DND-41 (cell line): ENCODE data around the gene C2CD4A.

Experiments
- ATAC-seq: fragments of 200-7000 bp; cut with Tn5 transposase; 3 replicates; pipeline ENCODE4 v1.9.1; 2021; ENCODE audit warnings: low read depth; ENCODE audit not compliant: insufficient read depth
- DNase-seq: peaks from one replicate; pipeline ENCODE4 v3.0.0-alpha.2; 2020
- H2AFZ ChIP-seq: 2 replicates; pipeline ENCODE4 v1.6.0; 2012; ENCODE audit warnings: low read depth, low read length
- H3K27ac ChIP-seq: 2 replicates; pipeline ENCODE4 v1.5.1; 2012; ENCODE audit warnings: low read length, inconsistent platforms
- H3K27me3 ChIP-seq: fragments of 200-600 bp; sonication (generic); 2 replicates; pipeline ENCODE4 v1.6.0; 2012; ENCODE audit warnings: low read length, mild to moderate bottlenecking, inconsistent platforms; ENCODE audit not compliant: insufficient read depth, poor library complexity
- H3K36me3 ChIP-seq: 2 replicates; pipeline ENCODE4 v1.5.1; 2012; ENCODE audit warnings: low read length, inconsistent platforms; ENCODE audit not compliant: insufficient read depth
- H3K4me1 ChIP-seq: 2 replicates; pipeline ENCODE4 v1.5.1; 2012; ENCODE audit warnings: mild to moderate bottlenecking, low read length; ENCODE audit not compliant: insufficient read depth
- H3K4me2 ChIP-seq: 2 replicates; pipeline ENCODE4 v1.6.0; 2012; ENCODE audit warnings: mild to moderate bottlenecking, moderate library complexity, low read length, inconsistent platforms; ENCODE audit not compliant: insufficient read depth
- H3K4me3 ChIP-seq, 2 experiments: fragments of 200-600 bp in 1 of 2; shearing (Covaris generic) in 1 of 2; 2 replicates each; pipeline ENCODE4 v1.5.1; 2012 to 2016; ENCODE audit warnings: inconsistent platforms in 2 of 2, low read length in 2 of 2, mild to moderate bottlenecking in 2 of 2, low read depth in 1 of 2, moderate library complexity in 1 of 2
- H3K79me2 ChIP-seq: 2 replicates; pipeline ENCODE4 v1.6.0; 2012; ENCODE audit warnings: low read length, inconsistent platforms; ENCODE audit not compliant: insufficient read depth
- H3K9ac ChIP-seq: 2 replicates; pipeline ENCODE4 v1.6.0; 2012; ENCODE audit warnings: low read depth, mild to moderate bottlenecking, inconsistent platforms, low read length, moderate library complexity
- H3K9me3 ChIP-seq: 2 replicates; pipeline ENCODE4 v1.5.1; 2012; ENCODE audit warnings: low read length, moderate library complexity, mild to moderate bottlenecking, inconsistent platforms; ENCODE audit not compliant: insufficient read depth, severe bottlenecking
- H4K20me1 ChIP-seq: 2 replicates; pipeline ENCODE4 v1.6.0; 2012; ENCODE audit warnings: low read length; ENCODE audit not compliant: insufficient read depth
- EZH2 ChIP-seq: IDR thresholded peaks from 3 replicates; pipeline ENCODE4 v1.6.1; 2012; ENCODE audit warnings: borderline replicate concordance, low read depth, mild to moderate bottlenecking, moderate library complexity, low read length, inconsistent platforms; ENCODE audit not compliant: severe bottlenecking
- TF ChIP-seq, protein P1 (sequence below): IDR thresholded peaks from 2 replicates; pipeline ENCODE4 v1.5.1; 2012; ENCODE audit warnings: borderline replicate concordance, low read length, moderate library complexity, mild to moderate bottlenecking; ENCODE audit not compliant: poor library complexity, severe bottlenecking; ENCODE audit errors: extremely low read depth

Gene C2CD4A

GRCh38 chr15:62087671-62088352, 21.0 kb downstream of the C2CD4A start:
- H3K9ac ChIP-seq: no peak overlapping the region
- H3K4me1 ChIP-seq: peaks cover 7% of the 10 kb centered on the region; the same call in 1 of the 2 replicates
- ATAC-seq (no peak), DNase-seq (no peak)
- H3K79me2 ChIP-seq: no peaks in the 10 kb centered on the region
- no peaks in the 10 kb centered on the region for H4K20me1 ChIP-seq
- H2AFZ ChIP-seq: peak overlapping the region; percentile 39; the same call in 1 of the 2 replicates
- TF ChIP-seq, protein P1, sequence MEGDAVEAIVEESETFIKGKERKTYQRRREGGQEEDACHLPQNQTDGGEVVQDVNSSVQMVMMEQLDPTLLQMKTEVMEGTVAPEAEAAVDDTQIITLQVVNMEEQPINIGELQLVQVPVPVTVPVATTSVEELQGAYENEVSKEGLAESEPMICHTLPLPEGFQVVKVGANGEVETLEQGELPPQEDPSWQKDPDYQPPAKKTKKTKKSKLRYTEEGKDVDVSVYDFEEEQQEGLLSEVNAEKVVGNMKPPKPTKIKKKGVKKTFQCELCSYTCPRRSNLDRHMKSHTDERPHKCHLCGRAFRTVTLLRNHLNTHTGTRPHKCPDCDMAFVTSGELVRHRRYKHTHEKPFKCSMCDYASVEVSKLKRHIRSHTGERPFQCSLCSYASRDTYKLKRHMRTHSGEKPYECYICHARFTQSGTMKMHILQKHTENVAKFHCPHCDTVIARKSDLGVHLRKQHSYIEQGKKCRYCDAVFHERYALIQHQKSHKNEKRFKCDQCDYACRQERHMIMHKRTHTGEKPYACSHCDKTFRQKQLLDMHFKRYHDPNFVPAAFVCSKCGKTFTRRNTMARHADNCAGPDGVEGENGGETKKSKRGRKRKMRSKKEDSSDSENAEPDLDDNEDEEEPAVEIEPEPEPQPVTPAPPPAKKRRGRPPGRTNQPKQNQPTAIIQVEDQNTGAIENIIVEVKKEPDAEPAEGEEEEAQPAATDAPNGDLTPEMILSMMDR: no peak
- no peak for TF ChIP-seq EZH2
- H3K4me3 ChIP-seq: no peak overlapping the region
- H3K36me3 ChIP-seq: no peaks in the 10 kb centered on the region
- no peak overlapping the region for H3K27ac ChIP-seq
- H3K27me3 ChIP-seq: no peaks in the 10 kb centered on the region
- no peak overlapping the region for H3K4me2 ChIP-seq
- H3K9me3 ChIP-seq: no peaks in the 10 kb centered on the region

DNA sequence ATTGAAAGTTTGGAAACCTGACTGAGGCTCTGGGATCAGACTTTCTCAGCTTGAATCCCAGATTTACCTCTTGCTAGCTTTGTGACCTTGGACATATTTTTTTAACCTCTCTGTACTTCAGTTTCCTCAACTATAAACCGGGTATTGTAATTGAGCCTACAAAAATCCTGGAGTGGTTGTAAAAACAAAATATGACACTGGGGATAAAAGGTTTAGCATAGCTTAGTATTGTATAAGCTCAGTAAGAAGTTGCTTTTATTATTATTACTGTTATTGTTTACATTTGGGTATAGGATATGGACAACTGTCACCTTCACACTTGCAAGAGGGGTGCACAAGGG, 21.5 kb downstream of the C2CD4A start:
- H3K4me3 ChIP-seq: no peak overlapping the region
- DNase-seq (no peak), ATAC-seq (no peak)
- no peaks in the 10 kb centered on the region for H4K20me1 ChIP-seq
- no peak overlapping the region for H2AFZ ChIP-seq
- H3K9me3 ChIP-seq: no peaks in the 10 kb centered on the region
- TF ChIP-seq, protein P1: no peak
- no peak for TF ChIP-seq EZH2
- peaks cover 7% of the 10 kb centered on the region; the same call in 1 of the 2 replicates for H3K4me1 ChIP-seq
- no peaks in the 10 kb centered on the region for H3K79me2 ChIP-seq
- no peaks in the 10 kb centered on the region for H3K36me3 ChIP-seq
- no peak overlapping the region for H3K4me2 ChIP-seq
- H3K27ac ChIP-seq: no peak overlapping the region
- no peak overlapping the region for H3K9ac ChIP-seq
- H3K27me3 ChIP-seq: no peaks in the 10 kb centered on the region

DNA sequence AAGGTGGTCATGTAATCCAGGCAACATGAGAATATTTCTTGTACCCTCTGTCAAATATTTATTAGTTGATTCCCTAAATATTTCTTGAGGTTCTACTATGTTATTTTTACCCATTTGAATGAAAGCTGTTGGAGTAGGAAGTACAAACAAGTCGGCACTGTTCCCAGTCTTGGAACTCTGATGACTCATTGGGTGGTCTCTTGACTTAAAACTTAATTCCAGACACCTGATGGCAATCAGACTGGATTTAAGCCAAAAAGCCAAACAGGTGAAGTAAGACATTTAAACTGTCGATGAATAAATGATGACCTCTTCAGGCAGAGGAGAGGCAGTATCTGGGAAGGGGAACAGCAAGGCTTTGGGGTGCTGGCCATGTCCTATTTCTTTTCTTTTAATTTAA, 22.8 kb downstream of the C2CD4A start:
- Histone ChIP-seq H3K9me3 (no peaks in the 10 kb centered on the region), H2AFZ (no peak overlapping the region), H3K36me3 (no peaks in the 10 kb centered on the region), H3K4me3 (no peak overlapping the region), H4K20me1 (no peaks in the 10 kb centered on the region), H3K27ac (no peak overlapping the region), H3K4me1 (peaks cover 7% of the 10 kb centered on the region; the same call in 1 of the 2 replicates), H3K9ac (no peak overlapping the region), H3K27me3 (no peaks in the 10 kb centered on the region), H3K79me2 (no peaks in the 10 kb centered on the region), H3K4me2 (no peak overlapping the region)
- ATAC-seq: no peak
- DNase-seq: no peak
- no peak for TF ChIP-seq EZH2
- TF ChIP-seq, protein P1: no peak

DNA sequence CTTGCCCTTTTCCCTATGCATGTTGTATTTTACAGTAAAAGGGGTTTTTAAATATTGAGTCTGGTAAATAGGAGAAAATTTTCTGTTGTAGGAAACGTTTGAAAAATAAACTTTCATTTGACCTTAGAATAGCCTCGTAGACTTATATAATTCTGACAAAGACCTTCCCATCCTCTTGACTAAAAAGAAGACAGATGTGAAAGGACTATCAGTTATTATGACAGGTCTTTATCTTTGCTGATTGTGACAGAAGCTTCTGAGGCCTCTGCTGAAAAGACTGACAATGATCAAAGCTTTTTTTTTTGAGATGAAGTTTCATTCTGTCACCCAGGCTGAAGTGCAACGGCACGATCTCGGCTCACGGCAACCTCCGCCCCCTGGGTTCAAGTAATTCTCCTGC, 24.2 kb downstream of the C2CD4A start:
- H3K27me3 ChIP-seq: no peaks in the 10 kb centered on the region
- H3K27ac ChIP-seq: no peak overlapping the region
- H2AFZ ChIP-seq: no peak overlapping the region
- H3K36me3 ChIP-seq: no peaks in the 10 kb centered on the region
- H3K4me3 ChIP-seq: no peak overlapping the region
- ATAC-seq (no peak), DNase-seq (no peak)
- peaks cover 7% of the 10 kb centered on the region; the same call in 1 of the 2 replicates for H3K4me1 ChIP-seq
- H3K79me2 ChIP-seq: no peaks in the 10 kb centered on the region
- no peak overlapping the region for H3K9ac ChIP-seq
- no peaks in the 10 kb centered on the region for H3K9me3 ChIP-seq
- H4K20me1 ChIP-seq: no peaks in the 10 kb centered on the region
- H3K4me2 ChIP-seq: no peak overlapping the region
- TF ChIP-seq, protein P1: no peak
- no peak for TF ChIP-seq EZH2
